Lower lobe of right lung (tissue), 2 donors: ENCODE measurements around the gene TCTN1. TPM values are rescaled to one million over a fixed set of nuclear protein-coding genes. Genes with fewer than 3 reads are reported as not detected.
"Not testable (repeated sequence)": the region's sequence is repeated elsewhere in the genome, so short reads cannot be mapped to it uniquely, and the experiment has no call there.

Experiments used
- ATAC-seq, 2 donors: fragments of 200-7000 bp; cut with Tn5 transposase; one replicate each; pipeline ENCODE4 v1.9.1; 2020 to 2022; ENCODE audit warnings: mild to moderate bottlenecking in 2 of 2, moderate library complexity in 2 of 2
- DNase-seq: peaks from one replicate; pipeline ENCODE4 v3.0.0-alpha.2; 2020
- H3K27ac ChIP-seq: fragments of 200-600 bp; one replicate; pipeline ENCODE4 v1.8.0; 2022
- H3K27me3 ChIP-seq: fragments of 200-600 bp; one replicate; pipeline ENCODE4 v1.8.0; 2022; ENCODE audit warnings: low read depth
- H3K36me3 ChIP-seq: fragments of 200-600 bp; one replicate; pipeline ENCODE4 v1.8.0; 2022; ENCODE audit warnings: mild to moderate bottlenecking
- H3K4me1 ChIP-seq: fragments of 200-600 bp; one replicate; pipeline ENCODE4 v1.8.0; 2022
- H3K4me3 ChIP-seq: fragments of 200-600 bp; one replicate; pipeline ENCODE4 v1.8.0; 2022; ENCODE audit warnings: mild to moderate bottlenecking
- H3K9me3 ChIP-seq: fragments of 200-600 bp; one replicate; pipeline ENCODE4 v1.8.0; 2022
- intact Hi-C: fragments of 100-400 bp; cut with DNase I; formaldehyde crosslinking; loops from one replicate; pipeline ENCODE4 v1.11.0; 2022
- total RNA-seq: library from RNA; stranded (reverse); fragmentation: NEBNext Ultra II Directional; extraction: Animal tissue kit (Norgen Biotek cat#: 25700); gene quantifications from one replicate; pipeline ENCODE4 v1.2.1, GENCODE V29; 2021
- TF ChIP-seq, protein P1 (sequence below): fragments of 200-600 bp; IDR thresholded peaks from one replicate; pipeline ENCODE4 v1.8.0; 2022; ENCODE audit warnings: antibody characterized with exemption, mild to moderate bottlenecking
- donor health status: DM: no; HTN: yes; CAD: no; lungs with severe emphysema.

TCTN1 gene
- total RNA-seq, 1 donor from 2014 or later = 40.1 TPM

DNA sequence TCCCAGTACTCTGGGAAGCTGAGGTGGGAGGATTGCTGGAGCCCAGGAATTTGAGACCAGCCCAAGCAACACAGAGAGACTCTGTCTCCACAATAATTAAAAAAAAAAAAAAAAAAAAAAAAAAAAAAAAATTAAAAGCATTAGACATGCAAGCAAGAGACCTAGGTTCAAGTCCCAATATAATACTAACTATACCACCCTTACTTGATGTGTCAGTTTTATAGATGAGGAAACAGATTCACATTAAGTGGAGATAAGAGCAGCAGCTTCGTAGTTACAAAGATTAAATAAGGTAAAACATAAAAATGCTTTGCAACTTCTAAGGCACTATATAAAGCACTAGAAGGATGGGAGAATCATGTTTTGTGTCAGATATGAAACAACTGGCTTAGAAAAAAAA lies 39.9 kb upstream of the TCTN1 start:
- DNase-seq (no peak), ATAC-seq (no peak)
- Histone ChIP-seq H3K9me3 (peaks cover 14% of the 10 kb centered on the region), H3K36me3 (no peaks in the 10 kb centered on the region), H3K4me3 (no peak overlapping the region), H3K27me3 (no peaks in the 10 kb centered on the region), H3K27ac (no peak overlapping the region), H3K4me1 (peaks cover 46% of the 10 kb centered on the region)
- intact Hi-C loops = no loop called here
- TF ChIP-seq, protein P1, sequence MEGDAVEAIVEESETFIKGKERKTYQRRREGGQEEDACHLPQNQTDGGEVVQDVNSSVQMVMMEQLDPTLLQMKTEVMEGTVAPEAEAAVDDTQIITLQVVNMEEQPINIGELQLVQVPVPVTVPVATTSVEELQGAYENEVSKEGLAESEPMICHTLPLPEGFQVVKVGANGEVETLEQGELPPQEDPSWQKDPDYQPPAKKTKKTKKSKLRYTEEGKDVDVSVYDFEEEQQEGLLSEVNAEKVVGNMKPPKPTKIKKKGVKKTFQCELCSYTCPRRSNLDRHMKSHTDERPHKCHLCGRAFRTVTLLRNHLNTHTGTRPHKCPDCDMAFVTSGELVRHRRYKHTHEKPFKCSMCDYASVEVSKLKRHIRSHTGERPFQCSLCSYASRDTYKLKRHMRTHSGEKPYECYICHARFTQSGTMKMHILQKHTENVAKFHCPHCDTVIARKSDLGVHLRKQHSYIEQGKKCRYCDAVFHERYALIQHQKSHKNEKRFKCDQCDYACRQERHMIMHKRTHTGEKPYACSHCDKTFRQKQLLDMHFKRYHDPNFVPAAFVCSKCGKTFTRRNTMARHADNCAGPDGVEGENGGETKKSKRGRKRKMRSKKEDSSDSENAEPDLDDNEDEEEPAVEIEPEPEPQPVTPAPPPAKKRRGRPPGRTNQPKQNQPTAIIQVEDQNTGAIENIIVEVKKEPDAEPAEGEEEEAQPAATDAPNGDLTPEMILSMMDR = no peak

DNA sequence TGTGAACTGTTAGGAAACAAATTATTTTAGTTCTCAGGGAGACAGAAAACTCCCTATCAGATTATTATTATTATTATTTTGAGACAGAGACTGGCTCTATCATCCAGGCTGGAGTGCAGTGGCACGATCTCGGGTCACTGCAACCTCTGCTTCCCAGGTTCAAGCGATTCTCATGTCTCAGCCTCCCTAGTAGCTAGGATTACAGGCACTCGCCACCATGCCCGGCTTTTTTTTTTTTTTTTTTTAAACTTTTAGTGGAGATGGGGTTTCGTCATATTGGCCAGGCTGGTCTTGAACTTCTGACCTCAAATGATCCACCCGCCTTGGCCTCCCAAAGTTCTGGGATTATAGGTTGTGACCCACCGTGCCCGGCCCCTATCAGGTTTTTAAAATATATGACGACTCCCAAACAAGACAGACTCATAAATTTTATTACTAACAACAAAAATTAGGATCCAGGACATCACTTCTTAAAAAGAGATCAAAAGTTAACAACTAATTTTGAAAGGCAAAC lies 39.2 kb upstream of the TCTN1 start:
- intact Hi-C loops, H3K4me3 ChIP-seq, H3K27ac ChIP-seq, DNase-seq, H3K36me3 ChIP-seq, ATAC-seq, H3K27me3 ChIP-seq: not testable (repeated sequence)
- Histone ChIP-seq H3K9me3 (peaks cover 14% of the 10 kb centered on the region), H3K4me1 (peaks cover 54% of the 10 kb centered on the region)

DNA sequence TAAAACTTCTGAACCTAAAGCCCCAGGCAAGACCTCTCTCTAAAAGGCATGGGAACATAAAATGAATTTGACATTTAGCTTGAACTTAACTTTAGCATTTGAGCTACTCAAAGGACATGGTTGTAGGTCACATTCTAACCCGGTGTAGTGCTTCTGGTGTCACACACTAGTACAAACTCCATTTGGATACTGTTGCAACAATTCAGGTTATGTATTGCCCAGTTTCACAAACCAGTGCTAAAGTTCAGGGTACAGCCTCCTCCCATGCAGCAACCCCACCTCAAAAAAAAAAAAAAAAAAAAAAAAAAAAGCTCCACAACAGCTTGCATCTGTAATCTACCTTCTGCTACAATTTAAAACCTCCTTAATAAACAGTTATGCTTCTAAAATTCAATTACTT lies 38.6 kb upstream of the TCTN1 start:
- ATAC-seq (no peak), DNase-seq (no peak)
- Histone ChIP-seq H3K27me3 (no peaks in the 10 kb centered on the region), H3K4me3 (no peak overlapping the region), H3K36me3 (no peaks in the 10 kb centered on the region), H3K4me1 (peaks cover 58% of the 10 kb centered on the region), H3K27ac (no peak overlapping the region), H3K9me3 (peaks cover 14% of the 10 kb centered on the region)
- TF ChIP-seq, protein P1 = no peak
- intact Hi-C loops = no loop called here

DNA sequence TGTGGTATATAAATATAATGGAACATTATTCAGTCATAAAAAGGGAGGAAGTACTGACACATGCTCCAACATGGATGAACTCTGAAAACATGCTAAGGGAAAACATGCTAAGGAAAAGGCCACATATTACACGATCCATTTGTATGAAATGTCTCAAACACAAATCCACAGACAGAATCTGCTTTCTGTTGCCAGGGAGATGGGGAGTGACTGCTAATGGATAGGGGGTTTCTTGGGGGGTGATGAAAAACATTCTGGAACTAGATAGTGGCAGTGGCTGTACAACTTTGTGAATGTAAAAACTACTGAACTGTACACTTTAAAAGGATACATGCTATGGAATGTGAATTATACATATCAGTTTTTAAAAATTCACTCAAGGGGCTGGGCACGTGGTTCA lies 37.4 kb upstream of the TCTN1 start:
- TF ChIP-seq, protein P1 = no peak
- no peak for DNase-seq
- no peak overlapping the region for H3K27ac ChIP-seq
- H3K4me3 ChIP-seq = no peak overlapping the region
- no peak for ATAC-seq
- H3K36me3 ChIP-seq = no peaks in the 10 kb centered on the region
- peaks cover 8% of the 10 kb centered on the region for H3K9me3 ChIP-seq
- H3K4me1 ChIP-seq = peaks cover 70% of the 10 kb centered on the region
- no peaks in the 10 kb centered on the region for H3K27me3 ChIP-seq
- intact Hi-C loops = no loop called here

DNA sequence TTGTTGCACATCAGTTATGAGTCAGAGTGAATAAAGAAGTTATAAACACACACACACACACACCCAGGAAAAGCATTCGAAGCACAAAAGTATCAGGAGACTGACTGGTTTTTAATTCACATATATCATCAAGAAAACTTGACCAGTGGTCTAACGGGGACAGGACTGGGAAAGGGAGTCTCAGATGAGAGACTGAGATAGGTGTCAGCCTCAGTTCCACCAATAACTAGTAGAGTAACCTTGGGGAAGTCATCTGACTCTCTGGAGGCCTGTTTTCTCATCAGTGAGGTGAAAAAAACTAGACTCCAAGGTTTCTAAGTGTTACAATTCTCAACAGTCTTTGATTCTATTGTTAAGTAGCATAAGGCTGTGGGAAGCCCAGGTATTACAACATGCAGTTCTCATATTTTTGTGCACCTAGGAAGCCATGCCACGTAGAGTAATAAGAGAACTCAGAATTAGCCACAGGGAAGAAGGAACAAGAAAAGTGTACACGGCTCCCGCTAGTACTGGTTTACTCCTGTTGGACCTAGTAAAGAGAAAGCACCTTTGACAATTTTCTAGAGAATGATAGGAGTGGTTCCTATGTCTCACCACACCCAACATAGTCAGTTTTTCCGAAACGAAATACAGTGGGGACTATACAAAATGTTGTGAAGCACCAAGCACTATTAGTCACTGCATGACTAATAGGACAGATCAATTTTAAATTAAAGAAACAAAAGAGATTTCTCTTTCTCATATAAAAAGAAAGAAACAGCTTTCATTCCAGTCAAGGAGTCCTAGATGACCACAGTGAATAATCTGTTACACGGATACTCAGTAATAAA lies 35.9 kb upstream of the TCTN1 start:
- H3K9me3 ChIP-seq = no peaks in the 10 kb centered on the region

More for the DNA sequence above, 35.9 kb upstream of the TCTN1 start:
- Histone ChIP-seq H3K27me3 (no peaks in the 10 kb centered on the region), H3K36me3 (no peaks in the 10 kb centered on the region), H3K4me3 (no peak overlapping the region), H3K27ac (peak overlapping the region; percentile 44), H3K4me1 (peaks cover 74% of the 10 kb centered on the region)
- TF ChIP-seq, protein P1 = no peak
- ATAC-seq (peak; percentile 29 to 45), DNase-seq (no peak)
- intact Hi-C loops = no loop called here
